GM12872 (cell line): ENCODE data around the gene ACTMAP.
A peak's percentile ranks its signal among the peaks of the same experiment; 100 is the strongest.

ENCODE experiments used
- TF ChIP-seq, protein P1 (sequence below): IDR thresholded peaks from 3 replicates; pipeline ENCODE4 v1.5.1; 2011; ENCODE audit warnings: low read depth, mild to moderate bottlenecking, low read length, moderate library complexity; ENCODE audit not compliant: insufficient read depth

Gene ACTMAP

DNA sequence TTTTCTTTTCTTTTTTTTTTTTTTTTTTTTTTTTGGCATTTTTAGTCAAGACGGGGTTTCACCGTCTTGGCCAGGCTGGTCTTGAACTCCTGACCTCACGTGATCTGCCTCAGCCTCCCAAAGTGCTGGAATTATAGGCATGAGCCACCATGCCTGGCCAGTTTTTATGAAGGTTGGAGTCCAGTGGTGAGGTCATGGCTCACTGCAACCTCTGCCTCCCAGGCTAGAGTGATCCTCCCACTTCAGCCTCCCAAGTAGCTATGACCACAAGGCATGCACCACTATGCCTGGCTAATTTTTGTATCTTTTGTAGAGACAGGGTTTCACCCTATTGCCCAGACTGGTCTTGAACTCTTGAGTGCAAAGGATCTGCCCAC is 5.0 kb upstream of the ACTMAP start:
- TF ChIP-seq, protein P1, sequence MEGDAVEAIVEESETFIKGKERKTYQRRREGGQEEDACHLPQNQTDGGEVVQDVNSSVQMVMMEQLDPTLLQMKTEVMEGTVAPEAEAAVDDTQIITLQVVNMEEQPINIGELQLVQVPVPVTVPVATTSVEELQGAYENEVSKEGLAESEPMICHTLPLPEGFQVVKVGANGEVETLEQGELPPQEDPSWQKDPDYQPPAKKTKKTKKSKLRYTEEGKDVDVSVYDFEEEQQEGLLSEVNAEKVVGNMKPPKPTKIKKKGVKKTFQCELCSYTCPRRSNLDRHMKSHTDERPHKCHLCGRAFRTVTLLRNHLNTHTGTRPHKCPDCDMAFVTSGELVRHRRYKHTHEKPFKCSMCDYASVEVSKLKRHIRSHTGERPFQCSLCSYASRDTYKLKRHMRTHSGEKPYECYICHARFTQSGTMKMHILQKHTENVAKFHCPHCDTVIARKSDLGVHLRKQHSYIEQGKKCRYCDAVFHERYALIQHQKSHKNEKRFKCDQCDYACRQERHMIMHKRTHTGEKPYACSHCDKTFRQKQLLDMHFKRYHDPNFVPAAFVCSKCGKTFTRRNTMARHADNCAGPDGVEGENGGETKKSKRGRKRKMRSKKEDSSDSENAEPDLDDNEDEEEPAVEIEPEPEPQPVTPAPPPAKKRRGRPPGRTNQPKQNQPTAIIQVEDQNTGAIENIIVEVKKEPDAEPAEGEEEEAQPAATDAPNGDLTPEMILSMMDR, result no peak

DNA sequence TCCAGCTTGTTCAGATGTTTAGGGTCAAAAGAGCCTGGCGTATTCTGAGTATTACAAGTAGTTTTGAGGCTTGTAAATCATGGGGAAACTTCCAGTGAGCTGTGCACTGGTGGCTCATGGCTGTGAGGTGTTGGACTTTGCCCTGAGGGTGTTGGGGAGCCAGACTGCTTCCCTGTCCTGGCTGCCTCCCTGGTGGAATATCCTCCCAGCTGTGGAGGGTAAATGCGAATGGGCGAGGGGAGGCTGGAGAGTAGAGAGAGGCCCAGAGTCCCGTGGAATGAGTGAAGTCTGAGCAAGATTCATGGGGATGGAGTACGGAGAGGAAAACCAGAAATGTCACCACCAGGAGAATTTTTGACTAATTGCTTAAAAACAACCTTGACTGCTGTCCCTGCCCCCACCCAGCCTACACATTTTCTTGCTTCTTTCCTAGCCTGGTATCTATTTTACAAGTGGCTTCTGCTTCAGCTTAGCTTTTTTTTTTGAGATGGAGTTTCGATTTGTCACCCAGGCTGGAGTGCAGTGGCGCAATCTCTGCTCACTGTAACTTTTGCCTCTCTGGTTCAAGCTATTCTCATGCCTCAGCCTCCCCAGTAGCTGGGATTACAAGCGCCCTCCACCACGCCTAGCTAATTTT is 4.5 kb upstream of the ACTMAP start:
- TF ChIP-seq, protein P1, result no peak

DNA sequence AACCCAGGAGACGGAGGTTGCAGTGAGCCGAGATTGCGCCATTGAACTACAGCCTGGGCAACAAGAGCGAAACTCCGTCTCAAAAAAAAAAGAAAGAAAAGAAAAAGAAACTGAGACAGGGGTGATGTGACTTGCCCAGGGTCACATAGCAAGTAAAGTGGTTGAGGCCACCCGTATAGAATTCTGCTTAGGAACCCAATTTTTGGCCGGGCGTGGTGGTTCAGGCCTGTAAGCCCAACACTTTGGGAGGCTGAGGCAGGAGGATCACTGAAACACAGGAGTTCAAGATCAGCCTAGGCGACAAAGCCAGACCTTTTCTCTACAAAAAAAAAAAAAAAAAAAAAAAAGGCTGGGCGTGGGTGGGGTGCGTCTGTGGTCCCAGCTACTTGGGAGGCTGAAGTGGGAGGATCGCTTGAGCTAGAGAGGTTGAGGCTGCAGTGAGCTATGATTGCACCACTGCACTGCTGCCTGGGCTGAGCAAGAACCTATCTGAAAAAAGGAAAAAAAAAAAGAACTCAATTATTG is 2.0 kb upstream of the ACTMAP start:
- TF ChIP-seq, protein P1, result no peak

DNA sequence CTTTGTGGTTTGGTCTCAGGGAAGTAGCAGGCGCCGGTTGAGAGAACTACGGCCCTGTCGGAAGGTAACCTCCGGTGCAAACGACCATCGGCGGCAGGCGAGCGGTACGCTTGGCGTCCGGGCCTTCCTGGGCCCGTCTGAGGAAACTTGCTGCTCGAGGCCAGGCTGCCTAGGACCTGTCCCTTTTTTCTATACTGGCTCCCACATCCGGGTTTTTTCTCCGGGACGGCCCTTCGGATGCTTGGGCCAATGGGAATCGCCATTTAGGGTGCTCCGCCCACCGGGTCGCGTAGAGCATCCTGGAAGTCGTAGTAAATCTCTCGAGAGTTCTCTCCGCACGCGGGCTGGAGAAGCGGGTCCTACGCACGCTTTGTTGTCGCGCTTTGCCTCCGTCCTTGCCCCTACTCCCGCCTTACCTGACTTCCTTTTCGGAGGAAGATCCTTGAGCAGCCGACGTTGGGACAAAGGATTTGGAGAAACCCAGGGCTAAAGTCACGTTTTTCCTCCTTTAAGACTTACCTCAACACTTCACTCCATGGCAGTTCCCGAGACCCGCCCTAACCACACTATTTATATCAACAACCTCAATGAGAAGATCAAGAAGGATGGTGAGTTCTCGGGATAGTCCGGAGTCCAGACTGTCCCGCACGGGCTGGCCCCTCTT is 729 bp upstream of the ACTMAP start, which contains the start of gene SNRPA:
Gene SNRPA (plus strand): TSS at position 330 of the 664 bp plus-strand sequence. CDS start 206 bp downstream, at position 536.
- TF ChIP-seq, protein P1, result no peak

DNA sequence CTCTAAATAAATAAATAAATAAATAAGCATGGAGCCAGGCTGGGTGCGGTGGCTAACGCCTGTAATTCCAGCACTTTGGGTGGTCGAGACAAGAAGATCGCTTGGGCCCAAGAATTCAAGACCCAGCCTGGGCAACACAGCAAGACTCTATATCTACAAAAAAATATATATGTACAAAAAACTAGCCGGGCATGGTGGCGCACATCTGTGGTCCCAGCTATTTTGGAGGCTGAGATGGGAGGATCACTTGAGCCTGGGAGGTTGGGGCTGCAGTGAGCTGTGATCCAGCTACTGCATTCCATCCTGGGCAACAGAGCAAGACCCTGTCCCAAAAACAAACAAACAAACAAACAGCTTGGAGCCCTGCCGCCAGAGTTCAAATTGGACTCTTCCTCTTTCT is 2.7 kb downstream of the ACTMAP start:
- TF ChIP-seq, protein P1, result no peak

DNA sequence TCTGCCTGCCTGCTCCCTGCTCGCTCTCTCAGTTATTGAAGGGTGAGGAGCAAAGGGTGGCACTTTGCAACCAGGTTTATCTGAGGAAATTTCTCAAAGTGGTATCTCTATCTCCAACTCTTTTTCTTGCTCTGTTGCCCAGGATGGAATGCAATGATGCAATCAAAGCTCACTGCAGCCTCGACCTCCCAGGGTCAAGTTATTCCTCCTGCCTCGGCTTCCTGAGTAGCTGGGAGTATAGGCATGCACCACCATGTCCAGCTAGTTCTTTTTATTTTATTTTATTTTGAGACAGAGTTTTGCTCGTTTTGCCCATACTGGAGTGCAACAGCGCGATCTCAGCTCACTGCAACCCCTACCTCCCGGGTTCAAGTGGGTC is 4.9 kb downstream of the ACTMAP start:
- TF ChIP-seq, protein P1, result no peak

DNA sequence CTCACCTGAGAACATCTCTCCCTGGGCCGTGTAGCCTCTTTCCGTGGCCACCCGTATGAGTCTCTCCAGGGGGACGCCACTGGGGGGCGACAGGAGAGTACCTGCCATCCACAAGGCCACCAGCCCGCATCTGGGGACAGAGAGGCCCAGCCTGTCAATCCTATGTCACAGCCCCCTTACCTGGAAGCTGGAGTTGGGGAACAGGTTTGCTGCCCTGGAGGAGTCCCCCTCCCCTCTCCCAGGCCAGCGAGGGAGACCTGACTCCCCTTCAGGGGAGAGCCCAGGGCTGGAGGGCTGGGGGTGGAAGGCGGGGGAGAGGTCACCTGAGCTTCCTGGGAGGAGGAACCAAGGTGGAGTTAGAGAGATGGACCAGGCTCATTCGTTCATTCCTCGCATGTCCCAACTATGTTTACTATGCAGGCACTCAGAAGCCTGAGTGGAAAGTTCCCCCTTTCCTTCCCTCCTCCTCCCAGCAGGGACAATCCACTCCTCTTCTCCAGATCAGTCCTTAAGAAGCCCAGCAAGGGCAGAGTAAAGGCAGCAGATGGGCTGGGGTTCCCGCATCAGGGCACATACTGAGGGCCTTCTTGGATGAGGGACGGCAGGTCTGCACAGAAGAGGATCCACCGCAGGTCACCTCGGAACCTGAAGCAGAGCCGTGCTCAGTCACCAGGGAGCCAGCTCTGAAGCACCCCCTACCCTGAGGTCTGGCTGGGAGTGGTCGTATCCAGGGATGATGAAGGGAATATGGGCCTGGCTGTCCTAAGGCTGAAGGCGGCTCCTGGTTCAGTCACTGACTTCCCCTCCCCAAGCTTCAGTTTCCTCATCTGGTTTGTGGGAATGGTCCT is 5.5 kb downstream of the ACTMAP start:
- TF ChIP-seq, protein P1, result peak; percentile 48; the same call in 2 of the 3 replicates
